HepG2 (cell line): ENCODE results near the gene NDUFB4. TPM values are rescaled to one million over a fixed set of nuclear protein-coding genes. Genes with fewer than 3 reads are reported as not detected.

Experiments
- ADNP ChIP-seq: sonication (generic); formaldehyde crosslinking; IDR thresholded peaks from 2 replicates; pipeline ENCODE4 v1.4.0; 2020; ENCODE audit warnings: missing genetic modification reagents
- ELF4 ChIP-seq: sonication (generic); formaldehyde crosslinking; IDR thresholded peaks from 2 replicates; pipeline ENCODE4 v1.5.0; 2020; ENCODE audit warnings: missing genetic modification reagents, mild to moderate bottlenecking, moderate library complexity, borderline replicate concordance
- ETV6 ChIP-seq: sonication (generic); formaldehyde crosslinking; conservative IDR thresholded peaks from 2 replicates; pipeline ENCODE4 v1.4.0; 2020; ENCODE audit warnings: missing genetic modification reagents
- EZH2 ChIP-seq: conservative IDR thresholded peaks from 2 replicates; pipeline ENCODE4 v1.6.1; 2012; ENCODE audit warnings: mild to moderate bottlenecking, low read depth, low read length, moderate library complexity
- FOXA1 ChIP-seq, 2 experiments: fragments of 450-650 bp in 1 of 2; sonication (generic) in 1 of 2; formaldehyde crosslinking in 1 of 2; IDR thresholded peaks; 2 replicates each; pipeline versions ENCODE4 v1.4.0 to v1.6.1; 2016 to 2020; ENCODE audit warnings: missing genetic modification reagents in 1 of 2
- KLF16 ChIP-seq, 2 experiments: sonication (generic) in 1 of 2; formaldehyde crosslinking in 1 of 2; IDR thresholded peaks; 2 replicates each; pipeline versions ENCODE4 v1.6.1 to v1.8.0; 2016 to 2023; ENCODE audit warnings: missing genetic modification reagents in 2 of 2, missing compliant biosample characterization in 1 of 2
- KLF9 ChIP-seq: IDR thresholded peaks from 2 replicates; pipeline ENCODE4 v1.6.1; 2016; ENCODE audit warnings: low read depth
- NCOA2 ChIP-seq: sonication (generic); formaldehyde crosslinking; IDR thresholded peaks from 2 replicates; pipeline ENCODE4 v1.8.0; 2022; ENCODE audit warnings: inconsistent platforms
- NCOA5 ChIP-seq: sonication (generic); formaldehyde crosslinking; IDR thresholded peaks from 2 replicates; pipeline ENCODE4 v1.4.0; 2020; ENCODE audit warnings: missing genetic modification reagents
- NFRKB ChIP-seq: fragments of 450-650 bp; IDR thresholded peaks from 2 replicates; pipeline ENCODE4 v1.6.1; 2017
- PRPF4 ChIP-seq: fragments of 200-400 bp; formaldehyde crosslinking; IDR thresholded peaks from 2 replicates; pipeline ENCODE4 v1.6.1; 2016; ENCODE audit warnings: low read length, low read depth; ENCODE audit not compliant: poor library complexity, severe bottlenecking
- SIX1 ChIP-seq: sonication (generic); formaldehyde crosslinking; IDR thresholded peaks from 2 replicates; pipeline ENCODE4 v1.4.0; 2020; ENCODE audit warnings: missing genetic modification reagents, borderline replicate concordance
- SSRP1 ChIP-seq: IDR thresholded peaks from 2 replicates; pipeline ENCODE4 v1.6.1; 2016; ENCODE audit warnings: control low read depth
- TBX3 ChIP-seq: fragments of 450-650 bp; IDR thresholded peaks from 2 replicates; pipeline ENCODE4 v1.6.1; 2017; ENCODE audit warnings: antibody characterized with exemption, mild to moderate bottlenecking, inconsistent platforms, borderline replicate concordance
- TEAD3 ChIP-seq: optimal IDR thresholded peaks from 2 replicates; pipeline ENCODE3; 2016; ENCODE audit warnings: borderline replicate concordance
- TIGD3 ChIP-seq: sonication (generic); formaldehyde crosslinking; IDR thresholded peaks from 2 replicates; pipeline ENCODE4 v1.5.1; 2020; ENCODE audit warnings: mild to moderate bottlenecking, missing genetic modification reagents, borderline replicate concordance
- ZNF326 ChIP-seq: sonication (generic); formaldehyde crosslinking; IDR thresholded peaks from 2 replicates; pipeline ENCODE4 v1.4.0; 2020; ENCODE audit warnings: missing genetic modification reagents, borderline replicate concordance
- ZNF33A ChIP-seq: sonication (generic); formaldehyde crosslinking; IDR thresholded peaks from 2 replicates; pipeline ENCODE4 v1.5.1; 2020; ENCODE audit warnings: missing genetic modification reagents, mild to moderate bottlenecking, moderate library complexity, borderline replicate concordance
- ZNF678 ChIP-seq: sonication (generic); formaldehyde crosslinking; IDR thresholded peaks from 2 replicates; pipeline ENCODE4 v1.4.0; 2020; ENCODE audit warnings: mild to moderate bottlenecking, missing genetic modification reagents
- ZNF75D ChIP-seq: sonication (generic); formaldehyde crosslinking; IDR thresholded peaks from 2 replicates; pipeline ENCODE4 v1.8.1; 2023; ENCODE audit warnings: missing genetic modification reagents, mild to moderate bottlenecking, borderline replicate concordance
- polyA plus RNA-seq, 8 experiments: library from polyadenylated mRNA; depleted of rRNA in 3 of 8; stranded (reverse) in 7 of 8; unstranded in 1 of 8; fragments of >200 nt; fragmentation: Illumina TruSeq in 4 of 8; extraction: Trizol in 4 of 8; gene quantifications; 2 replicates each; pipeline versions ENCODE4 v1.2.1 to v1.2.3, GENCODE V29; 2011 to 2016; ENCODE audit warnings: low read depth in 4 of 8, missing spikeins in 1 of 8, mixed read lengths in 1 of 8; ENCODE audit not compliant: insufficient read depth in 1 of 8
- total RNA-seq, 5 experiments: library from RNA; depleted of rRNA; stranded (reverse); fragments of >200 nt; fragmentation: Illumina TruSeq; extraction: Trizol; gene quantifications; 2 replicates each; pipeline ENCODE4 v1.2.3, GENCODE V29; 2016; ENCODE audit warnings: low read depth in 1 of 5
- TF ChIP-seq, protein P1 (sequence below): sonication (generic); formaldehyde crosslinking; IDR thresholded peaks from 2 replicates; pipeline ENCODE4 v1.8.0; 2022; ENCODE audit warnings: mild to moderate bottlenecking, missing genetic modification reagents; ENCODE audit not compliant: insufficient replicate concordance
- TF ChIP-seq, protein P2 (sequence below), 2 experiments: sonication (generic) in 1 of 2; formaldehyde crosslinking in 1 of 2; IDR thresholded peaks; 2 replicates each; pipeline versions ENCODE4 v1.4.0 to v1.6.1; 2018 to 2020; ENCODE audit warnings: missing genetic modification reagents in 2 of 2, borderline replicate concordance in 1 of 2, low read depth in 1 of 2, mild to moderate bottlenecking in 1 of 2, missing biosample characterization in 1 of 2
- TF ChIP-seq, protein P3 (sequence below): fragments of 450-650 bp; IDR thresholded peaks from 2 replicates; pipeline ENCODE4 v1.6.1; 2016
- TF ChIP-seq, protein P4 (sequence below): IDR thresholded peaks from 2 replicates; pipeline ENCODE4 v1.6.1; 2016; ENCODE audit warnings: low read depth, control low read depth

The NDUFB4 gene
- total and polyA plus RNA-seq, 2 of the 13 experiments (the other 11 are each of a cell fraction or from before 2014, with no cell fraction given) = 115 to 116 TPM

GRCh38 chr3:120595788-120596115 is 384 bp upstream of the NDUFB4 start (continued):
- TF ChIP-seq ADNP (CRISPR knock-in tag) (0 out of 2 replicates have a peak, but pooled peaks have one; percentile 16), ZNF678 (CRISPR knock-in tag) (no peak), NCOA5 (no peak), SIX1 (no peak), FOXA1 (IDR thresholded peaks at IDR 0.05) (no peak), FOXA1 (CRISPR knock-in tag; IDR thresholded peaks at IDR 0.05) (no peak), PRPF4 (no peak), NCOA2 (CRISPR knock-in tag) (no peak), ELF4 (CRISPR knock-in tag) (no peak), ZNF33A (CRISPR knock-in tag) (peak; percentile 84; the same call in 1 of the 2 replicates), NFRKB (no peak), TIGD3 (CRISPR knock-in tag) (no peak), ZNF326 (no peak), KLF16 (CRISPR knock-in tag; IDR thresholded peaks at IDR 0.05) (no peak), SSRP1 (CRISPR knock-in tag) (0 out of 2 replicates have a peak, but pooled peaks have one; percentile 1), ETV6 (no peak), KLF9 (CRISPR knock-in tag) (no peak), ZNF75D (CRISPR knock-in tag) (no peak), TEAD3 (CRISPR knock-in tag) (no peak), EZH2 (no peak), TBX3 (no peak)
- TF ChIP-seq, protein P1, sequence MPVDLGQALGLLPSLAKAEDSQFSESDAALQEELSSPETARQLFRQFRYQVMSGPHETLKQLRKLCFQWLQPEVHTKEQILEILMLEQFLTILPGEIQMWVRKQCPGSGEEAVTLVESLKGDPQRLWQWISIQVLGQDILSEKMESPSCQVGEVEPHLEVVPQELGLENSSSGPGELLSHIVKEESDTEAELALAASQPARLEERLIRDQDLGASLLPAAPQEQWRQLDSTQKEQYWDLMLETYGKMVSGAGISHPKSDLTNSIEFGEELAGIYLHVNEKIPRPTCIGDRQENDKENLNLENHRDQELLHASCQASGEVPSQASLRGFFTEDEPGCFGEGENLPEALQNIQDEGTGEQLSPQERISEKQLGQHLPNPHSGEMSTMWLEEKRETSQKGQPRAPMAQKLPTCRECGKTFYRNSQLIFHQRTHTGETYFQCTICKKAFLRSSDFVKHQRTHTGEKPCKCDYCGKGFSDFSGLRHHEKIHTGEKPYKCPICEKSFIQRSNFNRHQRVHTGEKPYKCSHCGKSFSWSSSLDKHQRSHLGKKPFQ = no peak
- TF ChIP-seq, protein P2, sequence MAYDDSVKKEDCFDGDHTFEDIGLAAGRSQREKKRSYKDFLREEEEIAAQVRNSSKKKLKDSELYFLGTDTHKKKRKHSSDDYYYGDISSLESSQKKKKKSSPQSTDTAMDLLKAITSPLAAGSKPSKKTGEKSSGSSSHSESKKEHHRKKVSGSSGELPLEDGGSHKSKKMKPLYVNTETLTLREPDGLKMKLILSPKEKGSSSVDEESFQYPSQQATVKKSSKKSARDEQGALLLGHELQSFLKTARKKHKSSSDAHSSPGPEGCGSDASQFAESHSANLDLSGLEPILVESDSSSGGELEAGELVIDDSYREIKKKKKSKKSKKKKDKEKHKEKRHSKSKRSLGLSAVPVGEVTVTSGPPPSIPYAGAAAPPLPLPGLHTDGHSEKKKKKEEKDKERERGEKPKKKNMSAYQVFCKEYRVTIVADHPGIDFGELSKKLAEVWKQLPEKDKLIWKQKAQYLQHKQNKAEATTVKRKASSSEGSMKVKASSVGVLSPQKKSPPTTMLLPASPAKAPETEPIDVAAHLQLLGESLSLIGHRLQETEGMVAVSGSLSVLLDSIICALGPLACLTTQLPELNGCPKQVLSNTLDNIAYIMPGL (CRISPR knock-in tag; IDR thresholded peaks at IDR 0.05; ENCODE audit: borderline replicate concordance in 1 of 2, low read depth in 1 of 2) = no peak
- TF ChIP-seq, protein P3, sequence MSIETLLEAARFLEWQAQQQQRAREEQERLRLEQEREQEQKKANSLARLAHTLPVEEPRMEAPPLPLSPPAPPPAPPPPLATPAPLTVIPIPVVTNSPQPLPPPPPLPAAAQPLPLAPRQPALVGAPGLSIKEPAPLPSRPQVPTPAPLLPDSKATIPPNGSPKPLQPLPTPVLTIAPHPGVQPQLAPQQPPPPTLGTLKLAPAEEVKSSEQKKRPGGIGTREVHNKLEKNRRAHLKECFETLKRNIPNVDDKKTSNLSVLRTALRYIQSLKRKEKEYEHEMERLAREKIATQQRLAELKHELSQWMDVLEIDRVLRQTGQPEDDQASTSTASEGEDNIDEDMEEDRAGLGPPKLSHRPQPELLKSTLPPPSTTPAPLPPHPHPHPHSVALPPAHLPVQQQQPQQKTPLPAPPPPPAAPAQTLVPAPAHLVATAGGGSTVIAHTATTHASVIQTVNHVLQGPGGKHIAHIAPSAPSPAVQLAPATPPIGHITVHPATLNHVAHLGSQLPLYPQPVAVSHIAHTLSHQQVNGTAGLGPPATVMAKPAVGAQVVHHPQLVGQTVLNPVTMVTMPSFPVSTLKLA = no peak
- TF ChIP-seq, protein P4, sequence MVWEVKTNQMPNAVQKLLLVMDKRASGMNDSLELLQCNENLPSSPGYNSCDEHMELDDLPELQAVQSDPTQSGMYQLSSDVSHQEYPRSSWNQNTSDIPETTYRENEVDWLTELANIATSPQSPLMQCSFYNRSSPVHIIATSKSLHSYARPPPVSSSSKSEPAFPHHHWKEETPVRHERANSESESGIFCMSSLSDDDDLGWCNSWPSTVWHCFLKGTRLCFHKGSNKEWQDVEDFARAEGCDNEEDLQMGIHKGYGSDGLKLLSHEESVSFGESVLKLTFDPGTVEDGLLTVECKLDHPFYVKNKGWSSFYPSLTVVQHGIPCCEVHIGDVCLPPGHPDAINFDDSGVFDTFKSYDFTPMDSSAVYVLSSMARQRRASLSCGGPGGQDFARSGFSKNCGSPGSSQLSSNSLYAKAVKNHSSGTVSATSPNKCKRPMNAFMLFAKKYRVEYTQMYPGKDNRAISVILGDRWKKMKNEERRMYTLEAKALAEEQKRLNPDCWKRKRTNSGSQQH (CRISPR knock-in tag) = no peak
